HuH-7 (cell line): ENCODE data around the gene GPNMB.

Experiments
- DNase-seq: peaks from one replicate; pipeline ENCODE4 v3.0.0; 2011; ENCODE audit warnings: low spot score

Gene GPNMB

GRCh38 chr7:23230641-23231101 is 15.9 kb upstream of the GPNMB start:
- DNase-seq = no peak

- no peak for DNase-seq
Measured at GRCh38 chr7:23232966-23233365, 13.6 kb upstream of the GPNMB start.

GRCh38 chr7:23234569-23235296 is 11.8 kb upstream of the GPNMB start:
- no peak for DNase-seq

GRCh38 chr7:23235813-23236221 is 10.8 kb upstream of the GPNMB start:
- no peak for DNase-seq

- DNase-seq = no peak
Measured at GRCh38 chr7:23237000-23237399, 9.6 kb upstream of the GPNMB start.

- no peak for DNase-seq
Measured at GRCh38 chr7:23238983-23239652, 7.5 kb upstream of the GPNMB start.

- DNase-seq = no peak
Measured at GRCh38 chr7:23239698-23240097, 6.9 kb upstream of the GPNMB start.

- no peak for DNase-seq
Measured at GRCh38 chr7:23242321-23242720, 4.3 kb upstream of the GPNMB start.

- DNase-seq = no peak
Measured at GRCh38 chr7:23242935-23243334, 3.6 kb upstream of the GPNMB start.

GRCh38 chr7:23247046-23247602 is 549 bp downstream of the GPNMB start:
- DNase-seq = no peak

- peak; percentile 30 for DNase-seq
Measured at GRCh38 chr7:23247603-23248335, 1.2 kb downstream of the GPNMB start.

- no peak for DNase-seq
Measured at GRCh38 chr7:23249486-23249885, 2.9 kb downstream of the GPNMB start.

- DNase-seq = no peak
Measured at GRCh38 chr7:23254051-23254681, 7.6 kb downstream of the GPNMB start.

GRCh38 chr7:23256731-23257130 is 10.2 kb downstream of the GPNMB start:
- DNase-seq = no peak

GRCh38 chr7:23260371-23260770 is 13.8 kb downstream of the GPNMB start:
- no peak for DNase-seq

- peak; percentile 85 for DNase-seq
Measured at GRCh38 chr7:23261843-23262452, 15.4 kb downstream of the GPNMB start.

GRCh38 chr7:23264916-23265458 is 18.4 kb downstream of the GPNMB start:
- DNase-seq = no peak

- no peak for DNase-seq
Measured at GRCh38 chr7:23266918-23267317, 20.3 kb downstream of the GPNMB start.

- no peak for DNase-seq
Measured at GRCh38 chr7:23267357-23267756, 20.8 kb downstream of the GPNMB start.

GRCh38 chr7:23268167-23268566 is 21.6 kb downstream of the GPNMB start:
- no peak for DNase-seq

- no peak for DNase-seq
Measured at GRCh38 chr7:23268746-23269145, 22.2 kb downstream of the GPNMB start.
